Measurements from ENCODE around the gene DNAH9. TPM values are rescaled to one million over a fixed set of nuclear protein-coding genes. Genes with fewer than 3 reads are reported as not detected.

DNAH9 gene
- total RNA-seq, 5 donors from 2014 or later (not counting 1 experiment from before 2014, with no cell fraction given), result not detected

- Histone ChIP-seq H3K27me3 (replicated peaks in 1 of 2; ENCODE audit: control insufficient read depth in 2 of 2, extremely low read depth in 1 of 2, insufficient read depth in 2 of 2, low read length in 1 of 2) (no peaks in the 10 kb centered on the region), H3K9me3 (no peaks in the 10 kb centered on the region), H3K4me3 (ENCODE audit: control insufficient read depth in 1 of 2, extremely low read depth in 1 of 2, low read length in 1 of 2) (no peak overlapping the region), H3K27ac (ENCODE audit: low read length) (no peak overlapping the region), H3K36me3 (ENCODE audit: control insufficient read depth in 2 of 2, extremely low read depth in 1 of 2, insufficient read depth in 1 of 2, low read length in 1 of 2) (no peaks in the 10 kb centered on the region), H3K4me1 (ENCODE audit: control insufficient read depth in 1 of 2, extremely low read depth in 1 of 2, insufficient read depth in 2 of 2, low read length in 2 of 2) (no peaks in the 10 kb centered on the region)
- H3K27me3 Mint-ChIP-seq, result peaks cover 0 to 1% of the 10 kb centered on the region in 2 donors
- CTCF ChIA-PET, result no interaction called here
- H3K27ac Mint-ChIP-seq, result no peak overlapping the region
- ATAC-seq (replicated peaks in 1 of 4) (no peak), DNase-seq (no peak)
- WGBS (ENCODE audit: insufficient coverage), result 83% methylated on average over 1 of the region's 5 CpGs
- no peak overlapping the region for H3K4me3 Mint-ChIP-seq
- H3K4me1 Mint-ChIP-seq, result no peaks in the 10 kb centered on the region
- no peaks in the 10 kb centered on the region for H3K36me3 Mint-ChIP-seq
- POLR2A ChIA-PET, result no interaction called here
- H3K9me3 Mint-ChIP-seq, result peaks cover 3 to 16% (median 4%) of the 10 kb centered on the region in 3 donors
Observed at GRCh38 chr17:11823862-11824261, 225.6 kb downstream of the DNAH9 start.

GRCh38 chr17:11825572-11826209 lies 227.4 kb downstream of the DNAH9 start:
- ChIA-PET CTCF (no interaction called here), POLR2A (no interaction called here)
- no peaks in the 10 kb centered on the region for H3K4me1 Mint-ChIP-seq
- Histone ChIP-seq H3K4me3 (ENCODE audit: control insufficient read depth in 1 of 2, extremely low read depth in 1 of 2, low read length in 1 of 2) (no peak overlapping the region), H3K4me1 (ENCODE audit: control insufficient read depth in 1 of 2, extremely low read depth in 1 of 2, insufficient read depth in 2 of 2, low read length in 2 of 2) (no peaks in the 10 kb centered on the region), H3K9me3 (no peaks in the 10 kb centered on the region), H3K36me3 (ENCODE audit: control insufficient read depth in 2 of 2, extremely low read depth in 1 of 2, insufficient read depth in 1 of 2, low read length in 1 of 2) (no peaks in the 10 kb centered on the region), H3K27ac (ENCODE audit: low read length) (no peak overlapping the region), H3K27me3 (replicated peaks in 1 of 2; ENCODE audit: control insufficient read depth in 2 of 2, extremely low read depth in 1 of 2, insufficient read depth in 2 of 2, low read length in 1 of 2) (no peaks in the 10 kb centered on the region)
- H3K9me3 Mint-ChIP-seq, result peaks cover 6 to 19% (median 9%) of the 10 kb centered on the region in 3 donors
- no peak overlapping the region for H3K4me3 Mint-ChIP-seq
- H3K27ac Mint-ChIP-seq, result no peak overlapping the region
- no peaks in the 10 kb centered on the region for H3K27me3 Mint-ChIP-seq
- no CpG with 5 or more reads among the region's 1 CpG for WGBS (ENCODE audit: insufficient coverage)
- ATAC-seq (replicated peaks in 1 of 4) (no peak), DNase-seq (no peak)
- H3K36me3 Mint-ChIP-seq, result no peaks in the 10 kb centered on the region

- no peak overlapping the region for H3K27ac Mint-ChIP-seq
- Histone ChIP-seq H3K27ac (ENCODE audit: low read length) (no peak overlapping the region), H3K4me1 (ENCODE audit: control insufficient read depth in 1 of 2, extremely low read depth in 1 of 2, insufficient read depth in 2 of 2, low read length in 2 of 2) (no peaks in the 10 kb centered on the region), H3K9me3 (no peaks in the 10 kb centered on the region), H3K27me3 (replicated peaks in 1 of 2; ENCODE audit: control insufficient read depth in 2 of 2, extremely low read depth in 1 of 2, insufficient read depth in 2 of 2, low read length in 1 of 2) (no peaks in the 10 kb centered on the region), H3K36me3 (ENCODE audit: control insufficient read depth in 2 of 2, extremely low read depth in 1 of 2, insufficient read depth in 1 of 2, low read length in 1 of 2) (no peaks in the 10 kb centered on the region), H3K4me3 (ENCODE audit: control insufficient read depth in 1 of 2, extremely low read depth in 1 of 2, low read length in 1 of 2) (no peak overlapping the region)
- H3K4me1 Mint-ChIP-seq, result no peaks in the 10 kb centered on the region
- ChIA-PET CTCF (no interaction called here), POLR2A (interaction anchor here in 1 of 2 donors (0.7 kb wide), 1 partner anchor 21 kb away, joined by 3 read pairs; no protein-coding TSS in a partner anchor)
- ATAC-seq (replicated peaks in 1 of 4) (no peak), DNase-seq (no peak)
- H3K36me3 Mint-ChIP-seq, result no peaks in the 10 kb centered on the region
- peaks cover 10 to 22% (median 17%) of the 10 kb centered on the region in 3 donors for H3K9me3 Mint-ChIP-seq
- no peak overlapping the region for H3K4me3 Mint-ChIP-seq
- H3K27me3 Mint-ChIP-seq, result no peaks in the 10 kb centered on the region
- WGBS (ENCODE audit: insufficient coverage), result 80% methylated on average over 1 of the region's 10 CpGs
Observed at GRCh38 chr17:11832401-11833137, 234.3 kb downstream of the DNAH9 start.

GRCh38 chr17:11836508-11836907 lies 238.2 kb downstream of the DNAH9 start:
- no peak overlapping the region for H3K27ac ChIP-seq (ENCODE audit: low read length)
- H3K27ac Mint-ChIP-seq, result no peak overlapping the region
- H3K36me3 ChIP-seq (ENCODE audit: control insufficient read depth in 2 of 2, extremely low read depth in 1 of 2, insufficient read depth in 1 of 2, low read length in 1 of 2), result no peaks in the 10 kb centered on the region
- no peaks in the 10 kb centered on the region for H3K9me3 ChIP-seq
- H3K27me3 Mint-ChIP-seq, result no peaks in the 10 kb centered on the region
- no peak overlapping the region for H3K4me3 ChIP-seq (ENCODE audit: control insufficient read depth in 1 of 2, extremely low read depth in 1 of 2, low read length in 1 of 2)
- H3K4me1 ChIP-seq (ENCODE audit: control insufficient read depth in 1 of 2, extremely low read depth in 1 of 2, insufficient read depth in 2 of 2, low read length in 2 of 2), result no peaks in the 10 kb centered on the region
- no peaks in the 10 kb centered on the region for H3K27me3 ChIP-seq (replicated peaks in 1 of 2; ENCODE audit: control insufficient read depth in 2 of 2, extremely low read depth in 1 of 2, insufficient read depth in 2 of 2, low read length in 1 of 2)
- ChIA-PET CTCF (no interaction called here), POLR2A (no interaction called here)
- no peaks in the 10 kb centered on the region for H3K36me3 Mint-ChIP-seq
- WGBS (ENCODE audit: insufficient coverage), result 81% methylated on average over 4 of the region's 5 CpGs
- no peak overlapping the region for H3K4me3 Mint-ChIP-seq
- ATAC-seq (replicated peaks in 1 of 4), result no peak
- no peaks in the 10 kb centered on the region for H3K4me1 Mint-ChIP-seq
- H3K9me3 Mint-ChIP-seq, result peaks cover 3 to 9% (median 5%) of the 10 kb centered on the region in 3 donors
- DNase-seq, result no peak

GRCh38 chr17:11840052-11840451 lies 241.8 kb downstream of the DNAH9 start:
- H3K9me3 ChIP-seq, result no peaks in the 10 kb centered on the region
- ChIA-PET POLR2A (no interaction called here), CTCF (no interaction called here)
- no peaks in the 10 kb centered on the region for H3K27me3 Mint-ChIP-seq
- no peaks in the 10 kb centered on the region for H3K4me1 Mint-ChIP-seq
- H3K4me3 ChIP-seq (ENCODE audit: control insufficient read depth in 1 of 2, extremely low read depth in 1 of 2, low read length in 1 of 2), result no peak overlapping the region
- WGBS (ENCODE audit: insufficient coverage), result no CpG with 5 or more reads among the region's 2 CpGs
- no peak for DNase-seq
- H3K27ac Mint-ChIP-seq, result no peak overlapping the region
- no peaks in the 10 kb centered on the region for H3K36me3 Mint-ChIP-seq
- H3K4me3 Mint-ChIP-seq, result no peak overlapping the region
- ATAC-seq (replicated peaks in 1 of 4), result no peak
- no peaks in the 10 kb centered on the region for H3K27me3 ChIP-seq (replicated peaks in 1 of 2; ENCODE audit: control insufficient read depth in 2 of 2, extremely low read depth in 1 of 2, insufficient read depth in 2 of 2, low read length in 1 of 2)
- no peaks in the 10 kb centered on the region for H3K4me1 ChIP-seq (ENCODE audit: control insufficient read depth in 1 of 2, extremely low read depth in 1 of 2, insufficient read depth in 2 of 2, low read length in 2 of 2)
- no peak overlapping the region for H3K27ac ChIP-seq (ENCODE audit: low read length)
- H3K9me3 Mint-ChIP-seq, result peaks cover 2 to 4% (median 3%) of the 10 kb centered on the region in 3 donors
- H3K36me3 ChIP-seq (ENCODE audit: control insufficient read depth in 2 of 2, extremely low read depth in 1 of 2, insufficient read depth in 1 of 2, low read length in 1 of 2), result no peaks in the 10 kb centered on the region

- no peak overlapping the region for H3K4me3 ChIP-seq (ENCODE audit: control insufficient read depth in 1 of 2, extremely low read depth in 1 of 2, low read length in 1 of 2)
- Mint-ChIP-seq H3K4me3 (no peak overlapping the region), H3K9me3 (peaks cover 2 to 4% (median 3%) of the 10 kb centered on the region in 3 donors), H3K27me3 (no peaks in the 10 kb centered on the region), H3K36me3 (no peaks in the 10 kb centered on the region), H3K4me1 (no peaks in the 10 kb centered on the region), H3K27ac (no peak overlapping the region)
- POLR2A ChIA-PET, result no interaction called here
- CTCF ChIA-PET, result no interaction called here
- no peak overlapping the region for H3K27ac ChIP-seq (ENCODE audit: low read length)
- H3K9me3 ChIP-seq, result no peaks in the 10 kb centered on the region
- ATAC-seq (replicated peaks in 1 of 4), result no peak
- WGBS (ENCODE audit: insufficient coverage), result no CpG with 5 or more reads among the region's 2 CpGs
- H3K36me3 ChIP-seq (ENCODE audit: control insufficient read depth in 2 of 2, extremely low read depth in 1 of 2, insufficient read depth in 1 of 2, low read length in 1 of 2), result no peaks in the 10 kb centered on the region
- no peak for DNase-seq
- no peaks in the 10 kb centered on the region for H3K27me3 ChIP-seq (replicated peaks in 1 of 2; ENCODE audit: control insufficient read depth in 2 of 2, extremely low read depth in 1 of 2, insufficient read depth in 2 of 2, low read length in 1 of 2)
- H3K4me1 ChIP-seq (ENCODE audit: control insufficient read depth in 1 of 2, extremely low read depth in 1 of 2, insufficient read depth in 2 of 2, low read length in 2 of 2), result no peaks in the 10 kb centered on the region
Observed at GRCh38 chr17:11840831-11841230, 242.6 kb downstream of the DNAH9 start.
